ENCODE data around the gene SLC5A11. TPM values are rescaled to one million over a fixed set of nuclear protein-coding genes. Genes with fewer than 3 reads are reported as not detected.

The SLC5A11 gene
- total RNA-seq, 1 experiment from 2014 or later, result not detected

- Histone ChIP-seq H3K4me3 (ENCODE audit: low read depth, low read length, poor library complexity, severe bottlenecking) (no peak overlapping the region), H3K36me3 (ENCODE audit: insufficient read depth, low read length, poor library complexity, severe bottlenecking) (no peaks in the 10 kb centered on the region), H3K9me3 (ENCODE audit: low read depth, low read length, poor library complexity, severe bottlenecking) (no peaks in the 10 kb centered on the region), H3K4me1 (ENCODE audit: insufficient read depth, low read length, poor library complexity, severe bottlenecking) (no peaks in the 10 kb centered on the region), H3K27ac (ENCODE audit: low read depth, low read length, poor library complexity, severe bottlenecking) (no peak overlapping the region), H3K27me3 (replicated peaks; ENCODE audit: insufficient read depth, low read depth, low read length, poor library complexity) (no peaks in the 10 kb centered on the region)
- ChIA-PET CTCF (no interaction called here), POLR2A (ENCODE audit: low non-redundant PET) (no interaction called here)
- intact Hi-C loops (cut with micrococcal nuclease; ENCODE audit: unreplicated experiment), result no loop called here
- TF ChIP-seq CTCF (conservative IDR thresholded peaks at IDR 0.05; ENCODE audit: low read depth, low read length), result no peak
- TF ChIP-seq EZH2 (IDR thresholded peaks at IDR 0.05; ENCODE audit: borderline replicate concordance, low read depth, low read length, poor library complexity, severe bottlenecking), result no peak
- no peak for DNase-seq (ENCODE audit: low spot score)
- BruUV-seq (replicated peaks), result no TSS peak
Observed at GRCh38 chr16:24863582-24864437, 18.0 kb downstream of the SLC5A11 start.

DNA sequence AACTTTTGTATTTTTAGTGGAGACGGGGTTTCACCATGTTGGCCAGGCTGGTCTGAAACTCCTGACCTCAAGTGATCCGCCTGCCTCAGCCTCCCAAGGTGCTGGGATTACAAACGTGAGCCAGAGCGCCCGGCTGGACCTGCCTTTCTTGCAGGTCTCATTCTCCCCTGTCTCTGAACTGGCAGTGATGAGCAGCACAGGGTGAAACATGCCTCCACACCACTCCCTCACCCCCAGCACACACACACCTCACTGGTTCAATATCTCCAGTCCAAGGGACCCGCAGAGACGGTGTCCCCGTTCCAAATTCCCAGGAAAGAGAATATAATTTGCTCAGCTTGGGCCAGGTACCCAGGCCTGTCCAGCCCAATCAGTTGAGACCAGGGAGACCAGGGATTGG lies 23.3 kb downstream of the SLC5A11 start:
- H3K36me3 ChIP-seq (ENCODE audit: insufficient read depth, low read length, poor library complexity, severe bottlenecking), result no peaks in the 10 kb centered on the region
- no peaks in the 10 kb centered on the region for H3K4me1 ChIP-seq (ENCODE audit: insufficient read depth, low read length, poor library complexity, severe bottlenecking)
- no peak for DNase-seq (ENCODE audit: low spot score)
- TF ChIP-seq CTCF (conservative IDR thresholded peaks at IDR 0.05; ENCODE audit: low read depth, low read length) (no peak), EZH2 (IDR thresholded peaks at IDR 0.05; ENCODE audit: borderline replicate concordance, low read depth, low read length, poor library complexity, severe bottlenecking) (no peak)
- H3K9me3 ChIP-seq (ENCODE audit: low read depth, low read length, poor library complexity, severe bottlenecking), result no peaks in the 10 kb centered on the region
- H3K27me3 ChIP-seq (replicated peaks; ENCODE audit: insufficient read depth, low read depth, low read length, poor library complexity), result no peaks in the 10 kb centered on the region
- ChIA-PET POLR2A (ENCODE audit: low non-redundant PET) (no interaction called here), CTCF (no interaction called here)
- intact Hi-C loops (cut with micrococcal nuclease; ENCODE audit: unreplicated experiment), result no loop called here
- H3K4me3 ChIP-seq (ENCODE audit: low read depth, low read length, poor library complexity, severe bottlenecking), result no peak overlapping the region
- no peak overlapping the region for H3K27ac ChIP-seq (ENCODE audit: low read depth, low read length, poor library complexity, severe bottlenecking)
- BruUV-seq (replicated peaks), result no TSS peak

- no peaks in the 10 kb centered on the region for H3K27me3 ChIP-seq (replicated peaks; ENCODE audit: insufficient read depth, low read depth, low read length, poor library complexity)
- no peaks in the 10 kb centered on the region for H3K9me3 ChIP-seq (ENCODE audit: low read depth, low read length, poor library complexity, severe bottlenecking)
- no peak overlapping the region for H3K4me3 ChIP-seq (ENCODE audit: low read depth, low read length, poor library complexity, severe bottlenecking)
- no peaks in the 10 kb centered on the region for H3K4me1 ChIP-seq (ENCODE audit: insufficient read depth, low read length, poor library complexity, severe bottlenecking)
- DNase-seq (ENCODE audit: low spot score), result no peak
- ChIA-PET POLR2A (ENCODE audit: low non-redundant PET) (no interaction called here), CTCF (no interaction called here)
- no TSS peak for BruUV-seq (replicated peaks)
- H3K27ac ChIP-seq (ENCODE audit: low read depth, low read length, poor library complexity, severe bottlenecking), result no peak overlapping the region
- intact Hi-C loops (cut with micrococcal nuclease; ENCODE audit: unreplicated experiment), result no loop called here
- no peaks in the 10 kb centered on the region for H3K36me3 ChIP-seq (ENCODE audit: insufficient read depth, low read length, poor library complexity, severe bottlenecking)
- TF ChIP-seq CTCF (conservative IDR thresholded peaks at IDR 0.05; ENCODE audit: low read depth, low read length) (no peak), EZH2 (IDR thresholded peaks at IDR 0.05; ENCODE audit: borderline replicate concordance, low read depth, low read length, poor library complexity, severe bottlenecking) (no peak)
Observed at GRCh38 chr16:24871891-24872290, 26.1 kb downstream of the SLC5A11 start.
